MCF 10A (cell line): Measurements from ENCODE around the gene SGK1. TPM values are rescaled to one million over a fixed set of nuclear protein-coding genes. Genes with fewer than 3 reads are reported as not detected.
"Not testable (repeated sequence)": the region's sequence is repeated elsewhere in the genome, so short reads cannot be mapped to it uniquely, and the experiment has no call there.

ENCODE experiments used
- BruUV-seq: library from RNA; stranded (reverse); fragments of 400-500 nt; replicated peaks from 2 replicates; lab custom pipeline; 2021; lab: Mats Ljungman, UMichigan
- CTCF ChIA-PET: fragments of 300-600 bp; sonication (Branson Sonifier 250); formaldehyde crosslinking; extraction: SDS; loops from one replicate; lab custom pipeline; 2021; ENCODE audit warnings: antibody characterized with exemption, inconsistent platforms; lab: Yijun Ruan, JAX
- POLR2A ChIA-PET: fragments of 300-600, 350-650 bp; sonication (Branson Sonifier 250); formaldehyde crosslinking; extraction: SDS; loops from one replicate; lab custom pipeline; 2020; ENCODE audit warnings: antibody characterized with exemption, inconsistent platforms; lab: Yijun Ruan, JAX
- DNase-seq: peaks from one replicate; pipeline ENCODE4 v3.0.0-alpha.2; 2018; ENCODE audit not compliant: unreplicated experiment
- H3K27ac Mint-ChIP-seq: one replicate; pipeline ENCODE4 v1.8.0; 2022; ENCODE audit warnings: mild to moderate bottlenecking, low read depth, mixed read lengths; ENCODE audit not compliant: unreplicated experiment
- H3K27me3 Mint-ChIP-seq: one replicate; pipeline ENCODE4 v1.8.0; 2022; ENCODE audit warnings: mixed read lengths; ENCODE audit not compliant: insufficient read depth, unreplicated experiment
- H3K36me3 Mint-ChIP-seq: one replicate; pipeline ENCODE4 v1.8.0; 2022; ENCODE audit warnings: mild to moderate bottlenecking, moderate library complexity, mixed read lengths; ENCODE audit not compliant: insufficient read depth, unreplicated experiment
- H3K4me1 Mint-ChIP-seq: one replicate; pipeline ENCODE4 v1.8.0; 2022; ENCODE audit warnings: mixed read lengths; ENCODE audit not compliant: insufficient read depth, unreplicated experiment
- H3K4me3 Mint-ChIP-seq: one replicate; pipeline ENCODE4 v1.8.0; 2022; ENCODE audit warnings: mild to moderate bottlenecking, moderate library complexity, mixed read lengths; ENCODE audit not compliant: unreplicated experiment
- H3K9me3 Mint-ChIP-seq: one replicate; pipeline ENCODE4 v1.8.0; 2022; ENCODE audit warnings: mixed read lengths; ENCODE audit not compliant: unreplicated experiment
- intact Hi-C: fragments of 100-400 bp; cut with micrococcal nuclease; formaldehyde crosslinking; loops from 2 replicates; pipeline ENCODE4 v1.14.1; 2022
- total RNA-seq: library from RNA; stranded (reverse); gene quantifications from 2 replicates; pipeline ENCODE4 v1.2.3, GENCODE V29; 2022
- TF ChIP-seq, protein P1 (sequence below): fragments of 200-600 bp; IDR thresholded peaks from one replicate; pipeline ENCODE4 v1.8.0; 2022; ENCODE audit warnings: antibody characterized with exemption, mild to moderate bottlenecking; ENCODE audit not compliant: unreplicated experiment

SGK1 gene
- total RNA-seq, 1 experiment from 2014 or later = 30.8 TPM

GRCh38 chr6:134238960-134239795 lies 78.7 kb downstream of the SGK1 start:
- ChIA-PET POLR2A (no interaction called here), CTCF (interaction anchor here (0.7 kb wide), 1 partner anchor 587 kb away, joined by 3 read pairs; no protein-coding TSS in a partner anchor)
- Mint-ChIP-seq H3K36me3 (no peaks in the 10 kb centered on the region), H3K4me3 (no peak overlapping the region), H3K27ac (no peak overlapping the region), H3K27me3 (no peaks in the 10 kb centered on the region), H3K4me1 (peaks cover 10% of the 10 kb centered on the region), H3K9me3 (no peaks in the 10 kb centered on the region)
- DNase-seq = no peak
- TF ChIP-seq, protein P1, sequence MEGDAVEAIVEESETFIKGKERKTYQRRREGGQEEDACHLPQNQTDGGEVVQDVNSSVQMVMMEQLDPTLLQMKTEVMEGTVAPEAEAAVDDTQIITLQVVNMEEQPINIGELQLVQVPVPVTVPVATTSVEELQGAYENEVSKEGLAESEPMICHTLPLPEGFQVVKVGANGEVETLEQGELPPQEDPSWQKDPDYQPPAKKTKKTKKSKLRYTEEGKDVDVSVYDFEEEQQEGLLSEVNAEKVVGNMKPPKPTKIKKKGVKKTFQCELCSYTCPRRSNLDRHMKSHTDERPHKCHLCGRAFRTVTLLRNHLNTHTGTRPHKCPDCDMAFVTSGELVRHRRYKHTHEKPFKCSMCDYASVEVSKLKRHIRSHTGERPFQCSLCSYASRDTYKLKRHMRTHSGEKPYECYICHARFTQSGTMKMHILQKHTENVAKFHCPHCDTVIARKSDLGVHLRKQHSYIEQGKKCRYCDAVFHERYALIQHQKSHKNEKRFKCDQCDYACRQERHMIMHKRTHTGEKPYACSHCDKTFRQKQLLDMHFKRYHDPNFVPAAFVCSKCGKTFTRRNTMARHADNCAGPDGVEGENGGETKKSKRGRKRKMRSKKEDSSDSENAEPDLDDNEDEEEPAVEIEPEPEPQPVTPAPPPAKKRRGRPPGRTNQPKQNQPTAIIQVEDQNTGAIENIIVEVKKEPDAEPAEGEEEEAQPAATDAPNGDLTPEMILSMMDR = no peak
- intact Hi-C loops = no loop called here
- no TSS peak for BruUV-seq

GRCh38 chr6:134238006-134238405 lies 79.9 kb downstream of the SGK1 start:
- H3K4me1 Mint-ChIP-seq = peaks cover 10% of the 10 kb centered on the region
- CTCF ChIA-PET = no interaction called here
- BruUV-seq = no TSS peak
- TF ChIP-seq, protein P1 = no peak
- intact Hi-C loops = no loop called here
- DNase-seq = no peak
- H3K27ac Mint-ChIP-seq = no peak overlapping the region
- H3K9me3 Mint-ChIP-seq = no peaks in the 10 kb centered on the region
- POLR2A ChIA-PET = interaction anchor here (1.2 kb wide), 1 partner anchor 10 kb away, joined by 3 read pairs; no protein-coding TSS in a partner anchor
- H3K27me3 Mint-ChIP-seq = no peaks in the 10 kb centered on the region
- no peaks in the 10 kb centered on the region for H3K36me3 Mint-ChIP-seq
- H3K4me3 Mint-ChIP-seq = no peak overlapping the region

- H3K4me3 Mint-ChIP-seq = no peak overlapping the region
- H3K36me3 Mint-ChIP-seq = no peaks in the 10 kb centered on the region
- DNase-seq = peak; percentile 61
- peaks cover 10% of the 10 kb centered on the region for H3K4me1 Mint-ChIP-seq
- POLR2A ChIA-PET = no interaction called here
- no peaks in the 10 kb centered on the region for H3K27me3 Mint-ChIP-seq
- CTCF ChIA-PET = no interaction called here
- H3K9me3 Mint-ChIP-seq = no peaks in the 10 kb centered on the region
- intact Hi-C loops = no loop called here
- H3K27ac Mint-ChIP-seq = no peak overlapping the region
- TF ChIP-seq, protein P1 = no peak
- BruUV-seq = no TSS peak
Observed at GRCh38 chr6:134235937-134236751, 81.8 kb downstream of the SGK1 start.

- H3K36me3 Mint-ChIP-seq, BruUV-seq, H3K9me3 Mint-ChIP-seq, intact Hi-C loops, H3K4me1 Mint-ChIP-seq, DNase-seq, H3K4me3 Mint-ChIP-seq, H3K27ac Mint-ChIP-seq, POLR2A ChIA-PET, H3K27me3 Mint-ChIP-seq, CTCF ChIA-PET: not testable (repeated sequence)
Observed at GRCh38 chr6:134235334-134235733, 82.6 kb downstream of the SGK1 start.
